Osteocyte (in vitro differentiated cells): Measurements from ENCODE around the gene AFAP1. TPM values are rescaled to one million over a fixed set of nuclear protein-coding genes. Genes with fewer than 3 reads are reported as not detected.
A peak's percentile ranks its signal among the peaks of the same experiment; 100 is the strongest.

Experiments used
- DNase-seq: peaks from one replicate; pipeline ENCODE4 v3.0.0; 2021; ENCODE audit warnings: mixed read lengths; ENCODE audit not compliant: unreplicated experiment; ENCODE audit errors: extremely low spot score
- H3K27ac Mint-ChIP-seq: one replicate; pipeline ENCODE4 v1.8.0; 2021; ENCODE audit warnings: mild to moderate bottlenecking, mixed read lengths; ENCODE audit not compliant: unreplicated experiment
- H3K27me3 Mint-ChIP-seq: one replicate; pipeline ENCODE4 v1.8.0; 2021; ENCODE audit warnings: mixed read lengths; ENCODE audit not compliant: unreplicated experiment
- H3K36me3 Mint-ChIP-seq: one replicate; pipeline ENCODE4 v1.8.0; 2021; ENCODE audit warnings: mixed read lengths; ENCODE audit not compliant: unreplicated experiment
- H3K4me1 Mint-ChIP-seq: one replicate; pipeline ENCODE4 v1.8.0; 2021; ENCODE audit warnings: mixed read lengths; ENCODE audit not compliant: unreplicated experiment
- H3K4me3 Mint-ChIP-seq: one replicate; pipeline ENCODE4 v1.8.0; 2021; ENCODE audit warnings: mild to moderate bottlenecking, moderate library complexity, mixed read lengths; ENCODE audit not compliant: unreplicated experiment
- H3K9me3 Mint-ChIP-seq: one replicate; pipeline ENCODE4 v1.8.0; 2021; ENCODE audit warnings: mixed read lengths; ENCODE audit not compliant: unreplicated experiment
- total RNA-seq: library from RNA; stranded (reverse); gene quantifications from 2 replicates; pipeline ENCODE4 v1.2.1, GENCODE V29; 2021
- TF ChIP-seq, protein P1 (sequence below): fragments of 200-600 bp; sonication (generic); IDR thresholded peaks from 2 replicates; pipeline ENCODE4 v1.5.0; 2021; ENCODE audit warnings: antibody characterized with exemption, mild to moderate bottlenecking, moderate library complexity

Gene AFAP1
- total RNA-seq, 1 donor from 2014 or later = 66.9 TPM

DNA sequence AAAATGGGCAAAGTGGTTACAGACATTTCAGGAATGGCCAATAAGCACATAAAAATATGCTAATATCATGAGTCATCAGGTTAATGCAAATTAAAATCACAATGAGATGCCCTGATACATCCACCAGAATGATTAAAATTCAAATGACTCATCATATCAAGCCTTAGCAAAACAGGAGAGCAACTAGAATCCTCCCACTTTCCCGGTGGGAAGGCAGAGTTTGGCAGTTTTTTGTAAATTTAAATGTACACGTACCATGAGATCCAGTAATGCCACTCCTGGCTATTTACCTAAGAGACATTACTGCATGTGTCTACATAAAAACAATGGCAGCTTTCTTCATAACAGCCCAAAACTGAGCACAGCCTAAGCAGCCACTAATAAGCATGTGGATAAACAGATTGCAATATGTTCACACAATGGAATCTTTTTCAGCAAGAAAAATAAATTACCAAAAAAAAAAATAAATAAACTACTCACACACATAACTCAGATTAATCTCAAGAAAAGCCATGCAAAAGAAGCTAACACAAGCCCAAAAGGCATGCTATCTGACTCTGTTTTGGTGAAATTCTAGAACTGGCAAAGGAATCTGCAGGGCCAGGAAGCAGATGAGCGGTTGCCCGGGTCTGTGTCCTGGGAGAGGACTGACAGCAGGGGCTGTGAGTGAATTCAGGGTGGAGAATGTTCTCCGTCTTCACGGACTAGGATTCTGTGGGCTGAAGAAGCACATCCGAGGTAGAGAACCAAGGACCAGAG, 48.8 kb downstream of the AFAP1 start:
- H3K27me3 Mint-ChIP-seq = no peaks in the 10 kb centered on the region
- H3K4me1 Mint-ChIP-seq = peaks cover 67% of the 10 kb centered on the region
- H3K9me3 Mint-ChIP-seq = peaks cover 4% of the 10 kb centered on the region
- H3K4me3 Mint-ChIP-seq = peak overlapping the region; percentile 42
- TF ChIP-seq, protein P1, sequence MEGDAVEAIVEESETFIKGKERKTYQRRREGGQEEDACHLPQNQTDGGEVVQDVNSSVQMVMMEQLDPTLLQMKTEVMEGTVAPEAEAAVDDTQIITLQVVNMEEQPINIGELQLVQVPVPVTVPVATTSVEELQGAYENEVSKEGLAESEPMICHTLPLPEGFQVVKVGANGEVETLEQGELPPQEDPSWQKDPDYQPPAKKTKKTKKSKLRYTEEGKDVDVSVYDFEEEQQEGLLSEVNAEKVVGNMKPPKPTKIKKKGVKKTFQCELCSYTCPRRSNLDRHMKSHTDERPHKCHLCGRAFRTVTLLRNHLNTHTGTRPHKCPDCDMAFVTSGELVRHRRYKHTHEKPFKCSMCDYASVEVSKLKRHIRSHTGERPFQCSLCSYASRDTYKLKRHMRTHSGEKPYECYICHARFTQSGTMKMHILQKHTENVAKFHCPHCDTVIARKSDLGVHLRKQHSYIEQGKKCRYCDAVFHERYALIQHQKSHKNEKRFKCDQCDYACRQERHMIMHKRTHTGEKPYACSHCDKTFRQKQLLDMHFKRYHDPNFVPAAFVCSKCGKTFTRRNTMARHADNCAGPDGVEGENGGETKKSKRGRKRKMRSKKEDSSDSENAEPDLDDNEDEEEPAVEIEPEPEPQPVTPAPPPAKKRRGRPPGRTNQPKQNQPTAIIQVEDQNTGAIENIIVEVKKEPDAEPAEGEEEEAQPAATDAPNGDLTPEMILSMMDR = no peak
- peak overlapping the region; percentile 93 for H3K27ac Mint-ChIP-seq
- peaks cover 8% of the 10 kb centered on the region for H3K36me3 Mint-ChIP-seq
- DNase-seq = no peak

DNA sequence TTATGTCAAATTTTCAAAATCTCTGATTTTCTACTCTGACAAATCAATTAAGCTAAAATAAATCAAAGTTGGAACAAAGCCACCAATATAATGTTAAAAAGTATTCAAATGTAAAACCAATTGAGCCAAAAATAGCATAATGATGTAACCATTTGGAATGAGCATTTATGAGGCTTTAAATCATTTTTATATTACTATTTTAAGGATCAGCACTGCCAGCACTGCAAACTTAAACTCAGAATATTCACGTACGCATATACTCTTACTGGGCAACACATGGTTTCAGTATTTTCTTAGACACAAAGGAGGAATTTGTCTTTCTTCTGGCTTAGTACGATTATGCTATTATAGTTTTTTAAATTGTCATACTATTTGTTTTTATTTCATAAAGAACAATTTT, 52.2 kb downstream of the AFAP1 start:
- TF ChIP-seq, protein P1 = no peak
- H3K4me3 Mint-ChIP-seq = no peak overlapping the region
- no peak overlapping the region for H3K27ac Mint-ChIP-seq
- no peaks in the 10 kb centered on the region for H3K27me3 Mint-ChIP-seq
- peaks cover 4% of the 10 kb centered on the region for H3K9me3 Mint-ChIP-seq
- no peak for DNase-seq
- peaks cover 69% of the 10 kb centered on the region for H3K4me1 Mint-ChIP-seq
- H3K36me3 Mint-ChIP-seq = peaks cover 10% of the 10 kb centered on the region

DNA sequence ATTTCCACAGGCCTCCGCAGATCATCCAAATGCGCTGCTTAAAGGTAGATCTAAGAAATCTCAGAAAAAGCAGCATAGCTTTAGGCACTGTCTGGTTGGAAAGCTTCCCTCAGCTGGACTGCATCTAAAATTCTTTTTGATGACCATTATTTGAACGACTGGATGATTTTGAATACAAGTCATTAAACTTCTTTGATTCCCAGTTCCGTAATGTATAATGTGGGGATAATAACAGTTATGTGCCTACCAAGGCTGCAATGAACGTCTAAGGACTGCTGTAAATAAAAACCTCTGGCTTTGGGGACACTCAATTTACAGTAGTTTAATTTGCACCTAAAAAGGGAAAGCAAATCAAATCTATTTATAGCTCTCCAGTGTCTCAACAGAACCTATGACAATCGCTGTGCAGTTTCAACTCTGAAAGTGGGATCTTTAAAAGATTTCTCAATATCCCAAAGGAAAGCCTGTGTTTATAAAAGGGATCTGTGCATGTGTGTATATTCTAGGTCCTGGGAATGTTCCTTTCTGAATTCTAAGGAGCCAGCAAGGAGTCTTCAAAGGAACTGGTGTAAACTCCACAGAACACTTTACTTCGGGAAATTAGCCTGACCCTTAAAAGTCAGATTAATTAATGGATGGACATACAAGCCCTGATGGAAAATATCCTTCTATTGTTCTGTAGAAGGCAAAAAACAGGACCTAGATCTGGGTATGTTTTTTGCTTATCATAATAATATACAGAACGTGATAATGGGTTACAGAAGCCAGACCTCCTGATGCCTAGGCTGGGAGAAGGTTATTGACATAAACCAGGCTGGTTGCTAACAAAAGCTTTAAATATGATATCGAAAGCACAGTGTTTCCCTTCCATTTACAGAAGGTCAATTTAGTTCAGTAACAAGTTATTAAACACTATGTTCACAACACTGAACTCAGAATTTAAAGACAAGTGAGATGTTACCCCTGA, 53.4 kb downstream of the AFAP1 start:
- TF ChIP-seq, protein P1 = no peak
- H3K27ac Mint-ChIP-seq = peak overlapping the region; percentile 71
- no peaks in the 10 kb centered on the region for H3K27me3 Mint-ChIP-seq
- peaks cover 10% of the 10 kb centered on the region for H3K36me3 Mint-ChIP-seq
- no peak overlapping the region for H3K4me3 Mint-ChIP-seq
- peaks cover 4% of the 10 kb centered on the region for H3K9me3 Mint-ChIP-seq
- H3K4me1 Mint-ChIP-seq = peaks cover 66% of the 10 kb centered on the region
- no peak for DNase-seq

DNA sequence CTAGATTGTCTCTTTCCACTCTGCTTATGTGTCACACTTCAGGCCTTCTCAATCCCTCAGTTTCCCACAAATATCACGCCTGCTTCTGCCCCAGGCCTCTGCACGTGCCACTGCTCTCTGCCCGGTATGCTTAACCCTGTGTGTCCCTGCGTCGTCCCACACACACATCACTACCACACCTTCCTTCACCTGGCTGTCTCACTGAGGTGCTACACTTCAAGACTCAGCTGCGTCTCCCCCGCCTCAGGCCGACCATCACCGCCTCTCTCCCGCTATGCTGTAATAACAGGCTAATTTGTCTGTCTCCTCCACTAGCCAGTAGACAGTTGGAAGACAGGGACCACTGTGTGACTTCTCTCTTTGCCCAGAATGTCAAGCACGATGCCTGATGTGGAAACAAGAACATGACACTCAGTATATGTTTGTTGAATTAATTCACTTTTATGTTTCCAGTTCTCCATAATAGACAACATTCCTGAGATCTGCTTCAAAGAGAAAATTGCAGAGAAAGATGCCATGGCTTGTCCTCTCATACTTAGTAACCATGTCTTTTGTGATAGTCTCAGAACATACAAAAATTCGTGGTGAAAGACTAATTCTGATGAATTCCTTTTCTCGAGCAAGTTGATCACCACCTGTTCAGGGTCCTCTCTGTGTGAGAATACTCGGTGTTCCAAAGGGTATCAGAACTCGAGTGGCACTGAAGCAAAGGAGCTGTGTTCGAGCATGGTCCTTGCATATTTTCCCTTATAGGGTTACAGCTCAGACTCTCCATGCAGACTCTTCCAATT, 54.2 kb downstream of the AFAP1 start:
- Mint-ChIP-seq H3K36me3 (peaks cover 10% of the 10 kb centered on the region), H3K27me3 (no peaks in the 10 kb centered on the region), H3K9me3 (peaks cover 4% of the 10 kb centered on the region), H3K4me1 (peaks cover 66% of the 10 kb centered on the region), H3K27ac (peak overlapping the region; percentile 67), H3K4me3 (no peak overlapping the region)
- TF ChIP-seq, protein P1 = no peak
- no peak for DNase-seq
